ENCODE data around the gene ZSWIM4.

Gene ZSWIM4

GRCh38 chr19:13825489-13826441, 30.5 kb downstream of the ZSWIM4 start:
- Histone ChIP-seq H3K27me3 (ENCODE audit: insufficient read depth, low read length) (no peaks in the 10 kb centered on the region), H3K36me3 (ENCODE audit: insufficient read depth, low read length) (peaks cover 58% of the 10 kb centered on the region), H3K4me1 (ENCODE audit: insufficient read depth, low read length) (no peaks in the 10 kb centered on the region), H2AFZ (ENCODE audit: low read depth, low read length) (no peak overlapping the region), H3K4me3 (ENCODE audit: low read length) (no peak overlapping the region), H3K9me3 (ENCODE audit: low read length) (peaks cover 5% of the 10 kb centered on the region)

GRCh38 chr19:13826652-13827235, 31.5 kb downstream of the ZSWIM4 start:
- peaks cover 5% of the 10 kb centered on the region for H3K9me3 ChIP-seq (ENCODE audit: low read length)
- H3K36me3 ChIP-seq (ENCODE audit: insufficient read depth, low read length): peaks cover 55% of the 10 kb centered on the region
- H3K27me3 ChIP-seq (ENCODE audit: insufficient read depth, low read length): no peaks in the 10 kb centered on the region
- H2AFZ ChIP-seq (ENCODE audit: low read depth, low read length): no peak overlapping the region
- H3K4me3 ChIP-seq (ENCODE audit: low read length): no peak overlapping the region
- no peaks in the 10 kb centered on the region for H3K4me1 ChIP-seq (ENCODE audit: insufficient read depth, low read length)

DNA sequence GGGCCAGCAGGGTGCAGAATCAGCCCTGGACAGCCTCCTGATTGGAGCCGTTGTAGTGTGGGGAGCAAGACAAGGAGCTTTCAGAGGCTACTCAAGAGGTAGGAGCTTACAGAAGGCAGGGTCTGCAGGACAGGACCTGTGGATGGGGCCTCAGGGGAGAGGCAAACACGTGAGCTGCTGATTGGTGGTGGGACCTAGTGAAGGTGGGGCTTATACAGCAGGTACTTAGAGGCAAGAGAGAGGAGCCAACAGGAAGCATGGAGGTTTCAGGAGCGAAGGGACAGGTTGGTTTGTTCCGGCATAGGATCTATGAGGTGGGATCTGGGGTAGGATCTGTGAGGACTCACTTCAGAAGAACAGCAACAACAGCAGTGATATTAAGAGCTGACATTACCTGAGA, 32.4 kb downstream of the ZSWIM4 start:
- Histone ChIP-seq H3K36me3 (ENCODE audit: insufficient read depth, low read length) (peaks cover 52% of the 10 kb centered on the region), H3K4me3 (ENCODE audit: low read length) (no peak overlapping the region), H3K27me3 (ENCODE audit: insufficient read depth, low read length) (no peaks in the 10 kb centered on the region), H3K9me3 (ENCODE audit: low read length) (peaks cover 5% of the 10 kb centered on the region), H3K4me1 (ENCODE audit: insufficient read depth, low read length) (no peaks in the 10 kb centered on the region), H2AFZ (ENCODE audit: low read depth, low read length) (no peak overlapping the region)

GRCh38 chr19:13830114-13830740, 35.0 kb downstream of the ZSWIM4 start:
- Histone ChIP-seq H2AFZ (ENCODE audit: low read depth, low read length) (no peak overlapping the region), H3K36me3 (ENCODE audit: insufficient read depth, low read length) (peaks cover 38% of the 10 kb centered on the region)

DNA sequence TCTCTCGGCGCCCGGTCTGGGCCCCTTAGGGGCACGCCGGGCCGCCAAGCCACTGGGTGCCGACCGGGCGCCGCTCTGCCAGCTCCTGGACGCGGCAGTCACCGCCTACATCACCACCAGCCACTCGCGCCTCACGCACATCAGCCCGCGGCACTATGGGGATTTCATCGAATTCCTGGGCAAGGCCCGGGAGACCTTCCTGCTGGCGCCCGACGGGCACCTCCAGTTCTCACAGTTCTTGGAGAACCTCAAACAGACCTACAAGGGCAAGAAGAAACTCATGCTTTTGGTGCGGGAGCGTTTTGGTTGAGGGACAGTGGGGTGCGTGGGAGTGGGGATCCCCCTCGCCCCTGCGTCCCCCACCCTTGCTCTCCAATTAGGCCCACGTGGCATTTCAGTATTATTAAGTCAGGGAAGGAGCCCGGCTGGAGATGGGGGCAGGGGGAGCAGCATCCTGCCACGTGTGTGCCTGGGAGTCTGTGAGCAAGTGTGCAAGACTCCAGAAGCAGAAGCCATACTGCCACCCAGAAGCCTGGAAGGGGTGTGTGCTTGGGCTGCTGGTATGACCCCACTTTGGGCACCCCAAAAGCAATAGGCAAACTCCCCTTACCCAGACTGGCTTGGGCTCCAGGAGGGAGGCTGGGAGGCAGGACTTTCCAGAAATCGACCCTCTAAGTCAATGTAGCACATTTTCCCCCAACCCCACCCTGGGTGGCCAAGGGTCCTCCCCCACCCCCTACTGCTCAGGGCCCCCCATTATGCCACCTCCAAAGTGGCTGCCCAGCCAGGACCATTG, 35.7 kb downstream of the ZSWIM4 start:
- Histone ChIP-seq H3K36me3 (ENCODE audit: insufficient read depth, low read length) (peaks cover 31% of the 10 kb centered on the region), H3K9me3 (ENCODE audit: low read length) (peaks cover 5% of the 10 kb centered on the region), H2AFZ (ENCODE audit: low read depth, low read length) (no peak overlapping the region), H3K4me3 (ENCODE audit: low read length) (no peak overlapping the region), H3K4me1 (ENCODE audit: insufficient read depth, low read length) (no peaks in the 10 kb centered on the region), H3K27me3 (ENCODE audit: insufficient read depth, low read length) (no peaks in the 10 kb centered on the region)

More at GRCh38 chr19:13830114-13830740, 35.0 kb downstream of the ZSWIM4 start:
- H3K9me3 ChIP-seq (ENCODE audit: low read length): peaks cover 5% of the 10 kb centered on the region
- no peaks in the 10 kb centered on the region for H3K27me3 ChIP-seq (ENCODE audit: insufficient read depth, low read length)
- no peaks in the 10 kb centered on the region for H3K4me1 ChIP-seq (ENCODE audit: insufficient read depth, low read length)
- no peak overlapping the region for H3K4me3 ChIP-seq (ENCODE audit: low read length)

DNA sequence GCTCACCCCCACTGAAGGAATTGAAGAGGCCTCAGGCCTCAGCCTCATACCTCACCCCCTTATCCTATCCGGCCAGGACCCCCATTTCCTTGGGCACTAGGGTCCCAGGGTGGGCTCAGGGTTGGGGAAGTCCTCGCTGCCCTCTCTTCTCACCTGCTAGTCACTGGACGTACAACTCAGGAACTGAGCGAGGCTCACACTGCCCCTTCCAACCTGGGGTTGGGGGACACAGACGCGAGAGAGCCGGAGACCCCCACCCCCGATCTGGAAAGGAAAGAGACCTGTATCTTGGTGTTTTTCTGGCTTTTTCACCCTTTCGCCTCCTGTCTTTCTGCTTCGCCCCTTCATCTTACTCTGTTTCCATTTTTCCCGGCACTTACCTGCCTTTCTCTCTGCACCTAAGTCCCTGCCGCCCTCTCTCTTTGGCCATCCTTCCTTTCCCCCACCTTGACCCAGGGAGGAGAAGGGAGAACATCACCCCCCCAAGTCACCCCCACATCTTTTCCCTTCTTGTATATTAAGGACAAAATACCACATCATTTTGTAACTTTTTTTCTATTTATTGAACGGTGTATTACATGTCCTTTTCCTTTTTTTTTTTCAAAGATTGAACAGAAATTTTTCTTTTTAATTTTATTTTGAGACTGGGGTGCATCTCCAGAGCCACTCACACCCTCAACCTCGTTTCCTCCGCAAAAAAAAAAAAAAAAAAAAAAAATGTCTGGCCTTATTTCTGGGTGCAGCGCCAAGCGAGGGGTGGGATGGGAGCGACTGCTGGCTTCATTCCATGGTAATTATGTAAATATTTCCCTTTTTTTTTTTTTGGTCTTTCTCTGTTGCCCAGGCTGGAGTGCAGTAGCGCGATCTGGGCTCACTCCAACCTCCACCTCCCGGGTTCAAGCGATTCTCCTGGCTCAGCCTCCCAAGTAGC, 36.6 kb downstream of the ZSWIM4 start:
- no peak overlapping the region for H2AFZ ChIP-seq (ENCODE audit: low read depth, low read length)
- peaks cover 31% of the 10 kb centered on the region for H3K36me3 ChIP-seq (ENCODE audit: insufficient read depth, low read length)
- H3K27me3 ChIP-seq (ENCODE audit: insufficient read depth, low read length): no peaks in the 10 kb centered on the region

GRCh38 chr19:13833330-13834243, 38.3 kb downstream of the ZSWIM4 start:
- Histone ChIP-seq H3K27me3 (ENCODE audit: insufficient read depth, low read length) (no peaks in the 10 kb centered on the region), H3K36me3 (ENCODE audit: insufficient read depth, low read length) (peaks cover 18% of the 10 kb centered on the region), H3K9me3 (ENCODE audit: low read length) (peaks cover 5% of the 10 kb centered on the region), H3K4me3 (ENCODE audit: low read length) (no peak overlapping the region), H3K4me1 (ENCODE audit: insufficient read depth, low read length) (no peaks in the 10 kb centered on the region), H2AFZ (ENCODE audit: low read depth, low read length) (no peak overlapping the region)

More for the DNA sequence above, 36.6 kb downstream of the ZSWIM4 start:
- Histone ChIP-seq H3K4me1 (ENCODE audit: insufficient read depth, low read length) (no peaks in the 10 kb centered on the region), H3K9me3 (ENCODE audit: low read length) (peaks cover 5% of the 10 kb centered on the region), H3K4me3 (ENCODE audit: low read length) (no peak overlapping the region)

DNA sequence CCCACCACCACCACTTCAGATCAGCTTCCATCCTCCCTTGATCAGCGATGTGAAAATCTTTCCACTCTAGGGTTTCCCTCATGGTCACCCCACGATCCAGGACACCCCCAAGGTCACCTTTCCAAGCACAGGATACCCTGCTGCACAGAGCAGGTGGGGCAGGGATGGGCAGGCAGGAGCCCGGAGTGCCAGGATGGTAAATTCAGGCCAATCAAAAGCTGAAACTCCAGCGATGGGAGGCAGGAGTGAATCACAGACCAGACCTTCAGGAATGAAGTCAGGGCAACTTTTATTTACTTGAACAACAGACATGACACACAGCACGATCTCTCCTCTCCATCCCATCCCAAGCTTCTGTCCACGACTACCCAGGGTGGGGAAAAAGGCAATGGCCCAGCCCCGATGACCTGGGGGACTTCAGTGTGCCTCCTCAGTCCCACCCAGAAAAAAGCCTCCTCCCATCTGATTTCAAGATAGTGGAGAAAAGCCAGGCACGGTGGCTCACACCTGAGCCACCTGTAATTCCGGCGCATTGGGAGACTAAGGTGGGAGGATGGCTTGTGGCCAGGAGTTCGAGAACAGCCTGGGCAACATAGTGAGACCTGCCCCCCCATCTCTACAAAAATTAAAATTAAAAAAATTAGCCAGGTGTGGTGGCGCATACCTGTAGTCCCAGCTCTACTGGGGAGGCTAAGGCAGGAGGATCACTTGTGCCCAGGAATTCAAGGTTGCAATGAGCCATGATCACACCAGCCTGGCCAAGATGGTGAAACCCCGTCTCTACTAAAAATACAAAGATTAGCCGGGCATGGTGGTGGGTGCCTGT, 39.2 kb downstream of the ZSWIM4 start:
- Histone ChIP-seq H3K4me3 (ENCODE audit: low read length) (no peak overlapping the region), H3K27me3 (ENCODE audit: insufficient read depth, low read length) (no peaks in the 10 kb centered on the region), H3K9me3 (ENCODE audit: low read length) (peaks cover 5% of the 10 kb centered on the region), H3K36me3 (ENCODE audit: insufficient read depth, low read length) (peaks cover 15% of the 10 kb centered on the region), H3K4me1 (ENCODE audit: insufficient read depth, low read length) (no peaks in the 10 kb centered on the region), H2AFZ (ENCODE audit: low read depth, low read length) (no peak overlapping the region)

DNA sequence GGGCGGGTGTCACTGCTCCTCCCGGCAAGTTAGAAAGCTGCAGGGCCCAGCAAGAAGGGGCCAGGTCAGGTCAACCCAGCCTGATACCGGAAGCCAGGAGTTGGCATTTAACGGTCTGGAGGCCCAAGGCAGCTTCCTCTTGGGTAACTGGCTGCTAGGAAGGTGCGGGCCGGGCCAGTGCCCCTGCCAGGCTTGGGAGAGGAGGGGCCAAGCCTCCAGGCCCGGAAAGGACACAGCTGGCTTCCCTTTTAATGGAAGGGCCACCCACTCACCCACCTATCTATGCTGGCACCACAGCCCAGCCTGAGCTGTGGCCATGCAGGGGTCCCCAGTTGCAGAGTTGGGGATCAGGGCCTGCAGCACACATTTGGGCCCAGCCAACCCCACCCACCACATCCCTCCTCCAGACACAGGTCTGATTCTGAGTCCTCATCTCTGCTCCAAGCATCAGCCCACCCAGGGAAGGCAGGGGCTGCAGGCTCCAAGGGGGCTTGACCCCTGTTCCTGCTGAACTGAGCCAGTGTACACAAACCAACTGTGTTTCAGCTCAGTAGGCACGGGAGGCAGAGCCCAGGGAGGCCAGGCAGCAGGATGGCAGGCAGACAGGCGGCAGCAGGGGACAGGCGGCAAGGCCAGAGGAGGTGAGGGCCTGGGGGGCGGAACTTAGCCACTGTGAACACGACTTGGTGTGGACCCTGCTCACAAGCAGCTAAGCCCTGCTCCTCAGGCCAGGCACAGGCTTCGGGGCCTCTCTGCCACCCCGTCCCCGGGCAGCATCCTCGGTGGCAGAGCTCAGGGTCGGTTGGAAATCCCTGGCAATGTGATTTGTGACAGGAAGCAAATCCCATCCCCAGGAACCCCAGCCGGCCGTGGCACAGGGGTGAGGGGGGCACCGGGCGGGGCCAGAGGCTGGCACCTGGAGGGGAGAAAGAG, 40.8 kb downstream of the ZSWIM4 start:
- H2AFZ ChIP-seq (ENCODE audit: low read depth, low read length): no peak overlapping the region
- no peaks in the 10 kb centered on the region for H3K4me1 ChIP-seq (ENCODE audit: insufficient read depth, low read length)
- H3K9me3 ChIP-seq (ENCODE audit: low read length): no peaks in the 10 kb centered on the region
- peaks cover 1% of the 10 kb centered on the region for H3K36me3 ChIP-seq (ENCODE audit: insufficient read depth, low read length)
- no peak overlapping the region for H3K4me3 ChIP-seq (ENCODE audit: low read length)
- H3K27me3 ChIP-seq (ENCODE audit: insufficient read depth, low read length): no peaks in the 10 kb centered on the region
